ENCODE measurements around the gene SERTAD2.

DNA sequence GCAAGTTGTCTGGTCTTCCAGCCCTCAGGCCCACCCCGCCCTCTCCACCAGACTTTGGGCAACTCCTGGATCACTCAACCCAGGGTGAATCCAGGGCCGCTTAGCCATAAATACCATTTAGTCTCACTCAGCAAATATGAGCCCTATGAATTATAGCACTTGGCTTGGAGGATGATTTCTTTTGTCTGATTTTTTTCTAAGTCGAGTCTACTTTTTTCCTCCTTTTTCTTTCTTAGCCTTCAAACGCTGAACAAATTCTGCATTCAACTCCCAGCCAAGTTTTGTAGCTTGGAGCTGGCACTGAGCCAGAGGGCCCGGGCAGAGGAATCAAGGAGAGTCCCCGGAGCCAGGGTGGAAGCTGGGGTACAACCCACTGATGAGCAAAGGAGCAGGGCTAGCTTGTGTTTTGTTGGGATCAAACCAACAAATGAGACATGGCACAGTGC lies 48.7 kb downstream of the SERTAD2 start:
- no peak for TF ChIP-seq POLR2A (IDR thresholded peaks at IDR 0.05)
- TF ChIP-seq, protein P1, sequence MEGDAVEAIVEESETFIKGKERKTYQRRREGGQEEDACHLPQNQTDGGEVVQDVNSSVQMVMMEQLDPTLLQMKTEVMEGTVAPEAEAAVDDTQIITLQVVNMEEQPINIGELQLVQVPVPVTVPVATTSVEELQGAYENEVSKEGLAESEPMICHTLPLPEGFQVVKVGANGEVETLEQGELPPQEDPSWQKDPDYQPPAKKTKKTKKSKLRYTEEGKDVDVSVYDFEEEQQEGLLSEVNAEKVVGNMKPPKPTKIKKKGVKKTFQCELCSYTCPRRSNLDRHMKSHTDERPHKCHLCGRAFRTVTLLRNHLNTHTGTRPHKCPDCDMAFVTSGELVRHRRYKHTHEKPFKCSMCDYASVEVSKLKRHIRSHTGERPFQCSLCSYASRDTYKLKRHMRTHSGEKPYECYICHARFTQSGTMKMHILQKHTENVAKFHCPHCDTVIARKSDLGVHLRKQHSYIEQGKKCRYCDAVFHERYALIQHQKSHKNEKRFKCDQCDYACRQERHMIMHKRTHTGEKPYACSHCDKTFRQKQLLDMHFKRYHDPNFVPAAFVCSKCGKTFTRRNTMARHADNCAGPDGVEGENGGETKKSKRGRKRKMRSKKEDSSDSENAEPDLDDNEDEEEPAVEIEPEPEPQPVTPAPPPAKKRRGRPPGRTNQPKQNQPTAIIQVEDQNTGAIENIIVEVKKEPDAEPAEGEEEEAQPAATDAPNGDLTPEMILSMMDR (IDR thresholded peaks at IDR 0.05 in 8 of 11, conservative IDR thresholded peaks at IDR 0.05 in 3 of 11) = no peak
